HFF-Myc (cell line): Measurements from ENCODE around the gene CNIH2.

Experiments used
- DNase-seq: peaks from one replicate; pipeline ENCODE4 v3.0.0-alpha.2; 2011; ENCODE audit warnings: low read depth; ENCODE audit errors: extremely low read depth
- H3K4me3 ChIP-seq: replicated peaks from 2 replicates; pipeline ENCODE4 v1.5.1; 2011; ENCODE audit warnings: low read depth, mild to moderate bottlenecking, control low read depth, low read length
- CTCF ChIP-seq: IDR thresholded peaks from 2 replicates; pipeline ENCODE4 v1.5.1; 2012; ENCODE audit warnings: mild to moderate bottlenecking, low read depth, low read length, control low read depth; ENCODE audit errors: missing control alignments

The CNIH2 gene

GRCh38 chr11:66267379-66268243, 10.4 kb upstream of the CNIH2 start:
- TF ChIP-seq CTCF, result no peak
- DNase-seq, result peak; percentile 48
- peak overlapping the region; percentile 98 for H3K4me3 ChIP-seq

- H3K4me3 ChIP-seq, result peak within 1 kb of the TSS; percentile 98
- TF ChIP-seq CTCF, result no peak
- DNase-seq, result peak; percentile 99
Observed at GRCh38 chr11:66268244-66268951, 9.6 kb upstream of the CNIH2 start, which contains the start of gene RAB1B. Gene RAB1B (plus strand): TSS chr11:66268639. CDS start chr11:66268680, 41 bp downstream.

- peak overlapping the region; percentile 98 for H3K4me3 ChIP-seq
- peak; percentile 30 for DNase-seq
- TF ChIP-seq CTCF, result peak; percentile 27
Observed at GRCh38 chr11:66268952-66269905, 8.7 kb upstream of the CNIH2 start.

- DNase-seq, result no peak
- no peak overlapping the region for H3K4me3 ChIP-seq
- no peak for TF ChIP-seq CTCF
Observed at GRCh38 chr11:66271816-66272215, 6.2 kb upstream of the CNIH2 start.

- H3K4me3 ChIP-seq, result no peak overlapping the region
- no peak for DNase-seq
- no peak for TF ChIP-seq CTCF
Observed at GRCh38 chr11:66272596-66272995, 5.4 kb upstream of the CNIH2 start.

GRCh38 chr11:66274219-66274618, 3.8 kb upstream of the CNIH2 start:
- no peak for DNase-seq
- TF ChIP-seq CTCF, result no peak

More at GRCh38 chr11:66274219-66274618, 3.8 kb upstream of the CNIH2 start:
- no peak overlapping the region for H3K4me3 ChIP-seq
